ENCODE measurements around the gene PSMB11.
A peak's percentile ranks its signal among the peaks of the same experiment; 100 is the strongest.
"Not testable (repeated sequence)": the region's sequence is repeated elsewhere in the genome, so short reads cannot be mapped to it uniquely, and the experiment has no call there.

Gene PSMB11, protein sequence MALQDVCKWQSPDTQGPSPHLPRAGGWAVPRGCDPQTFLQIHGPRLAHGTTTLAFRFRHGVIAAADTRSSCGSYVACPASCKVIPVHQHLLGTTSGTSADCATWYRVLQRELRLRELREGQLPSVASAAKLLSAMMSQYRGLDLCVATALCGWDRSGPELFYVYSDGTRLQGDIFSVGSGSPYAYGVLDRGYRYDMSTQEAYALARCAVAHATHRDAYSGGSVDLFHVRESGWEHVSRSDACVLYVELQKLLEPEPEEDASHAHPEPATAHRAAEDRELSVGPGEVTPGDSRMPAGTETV

GRCh38 chr14:23042162-23042965 lies at the start of gene PSMB11:
TSS of gene PSMB11 (plus strand) at chr14:23042212. CDS start at chr14:23042226, 14 bp downstream.
- no peak for DNase-seq (ENCODE audit: low read depth in 3 of 3, low spot score in 1 of 3)

DNA sequence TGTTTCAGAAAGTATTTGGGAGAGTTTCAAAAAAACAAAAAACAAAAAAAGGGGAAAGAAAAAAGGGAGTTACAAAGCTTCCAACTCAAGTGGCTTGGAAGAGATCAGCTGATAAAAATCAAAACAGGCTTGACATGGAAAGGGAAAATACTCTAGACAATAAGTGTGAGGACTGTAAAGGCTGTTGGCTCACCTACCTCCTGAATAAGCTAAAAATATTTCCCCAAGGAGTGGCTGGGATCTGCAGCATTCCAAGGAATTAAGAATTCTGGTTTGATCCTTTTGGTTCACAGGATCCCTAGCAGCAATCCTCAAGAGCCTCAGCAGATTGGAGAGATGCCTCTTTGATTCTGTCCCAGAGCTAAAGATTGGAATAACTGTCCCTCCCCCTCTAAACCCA lies 48.5 kb upstream of the PSMB11 start:
- DNase-seq (ENCODE audit: low read depth in 3 of 3, low spot score in 1 of 3) = no peak

DNA sequence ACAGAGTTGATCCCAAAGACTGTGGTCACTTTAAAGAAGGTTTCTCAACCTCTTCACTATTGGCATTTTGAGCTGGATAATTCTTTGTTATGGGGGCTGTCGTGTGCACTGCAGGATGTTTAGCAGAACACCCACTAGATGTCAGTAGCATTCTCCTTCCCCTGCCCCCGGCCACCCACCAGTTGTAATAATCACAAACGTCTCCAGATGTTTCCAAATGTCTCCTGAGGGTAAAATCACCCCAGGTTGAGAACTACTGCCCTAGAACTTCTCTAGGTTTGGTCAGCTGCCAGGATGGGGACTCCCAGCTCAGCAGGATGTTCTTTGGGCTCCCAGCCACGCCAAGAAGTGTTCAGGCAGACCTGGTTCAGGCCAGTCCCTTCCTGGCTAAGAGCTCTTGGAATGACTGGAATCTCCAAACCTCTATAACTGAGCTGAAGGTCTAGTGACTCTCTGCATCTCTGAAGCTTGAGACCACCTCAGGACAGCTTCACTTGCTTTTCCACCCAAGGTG lies 47.2 kb upstream of the PSMB11 start:
- DNase-seq (ENCODE audit: low read depth in 3 of 3, low spot score in 1 of 3) = no peak

DNA sequence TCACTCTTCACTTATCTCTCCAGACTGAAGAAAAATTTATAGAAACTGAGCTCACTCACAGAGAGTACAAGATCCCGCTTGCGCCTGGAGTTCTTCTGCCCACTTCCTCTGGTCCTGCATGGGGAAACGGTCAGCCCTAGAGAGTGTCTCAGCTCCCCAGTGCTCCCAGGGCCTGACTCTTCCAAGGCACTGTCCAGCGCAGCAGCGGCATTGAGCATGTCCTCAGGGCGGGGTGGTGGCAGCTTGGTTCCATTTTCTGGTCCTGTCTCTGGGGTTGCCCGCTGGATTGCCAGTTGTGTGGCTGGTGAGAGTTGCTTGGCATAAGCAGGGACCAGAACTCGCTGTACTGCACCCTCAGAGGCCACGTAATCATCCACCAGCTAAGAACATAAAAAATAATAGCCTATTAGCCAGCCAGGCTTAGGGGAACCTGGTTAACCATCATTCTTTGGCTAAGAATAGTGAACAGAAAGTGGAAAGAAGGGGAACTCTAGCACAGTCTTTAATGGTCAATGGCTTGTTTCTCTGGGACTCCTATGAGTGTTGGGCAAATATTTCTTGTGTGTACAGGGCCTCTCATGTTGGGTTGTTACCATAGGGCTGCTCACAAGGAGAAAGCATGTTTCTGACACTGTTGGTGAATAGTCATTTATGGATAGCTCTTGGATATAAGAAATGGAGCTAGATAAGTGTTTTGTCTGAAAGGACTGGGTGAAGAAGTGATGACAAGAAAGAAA lies 46.0 kb upstream of the PSMB11 start:
- no peak for DNase-seq (ENCODE audit: low read depth in 3 of 3, low spot score in 1 of 3)

- no peak for DNase-seq (ENCODE audit: low read depth in 3 of 3, low spot score in 1 of 3)
These were observed 45.0 kb upstream of the PSMB11 start for GRCh38 chr14:22996768-22997654.

DNA sequence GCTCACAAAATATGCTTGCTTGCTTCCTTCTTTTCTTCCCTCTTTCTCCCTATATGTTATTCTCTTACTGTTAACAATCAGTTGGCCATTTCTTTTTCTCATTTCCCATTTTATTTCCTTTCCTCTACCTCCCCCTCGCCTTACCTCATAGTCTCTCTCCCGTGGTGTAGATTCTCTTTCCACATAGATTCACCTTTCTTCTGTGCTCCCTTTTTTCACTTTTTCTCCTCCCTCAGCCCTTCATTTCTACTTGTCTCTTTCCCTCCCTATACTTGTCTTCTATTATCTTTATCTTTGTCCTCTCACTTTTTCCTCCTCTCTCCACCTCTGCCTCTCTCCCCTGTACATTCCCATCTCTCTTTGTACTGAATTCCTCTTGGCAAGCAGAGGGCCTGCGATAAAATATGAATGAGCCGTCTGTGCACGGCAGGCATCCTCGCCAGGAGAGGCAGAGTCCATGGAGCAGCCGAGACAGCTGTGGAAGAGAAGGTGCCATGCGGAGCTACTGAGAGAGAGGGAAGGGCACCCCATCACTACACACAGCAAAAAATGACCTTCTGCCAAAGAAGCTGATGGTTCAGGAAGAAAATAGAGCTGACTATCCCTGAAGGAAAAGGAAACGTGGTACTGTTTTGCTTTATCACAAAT lies 44.2 kb upstream of the PSMB11 start:
- DNase-seq (ENCODE audit: low read depth in 3 of 3, low spot score in 1 of 3) = no peak

DNA sequence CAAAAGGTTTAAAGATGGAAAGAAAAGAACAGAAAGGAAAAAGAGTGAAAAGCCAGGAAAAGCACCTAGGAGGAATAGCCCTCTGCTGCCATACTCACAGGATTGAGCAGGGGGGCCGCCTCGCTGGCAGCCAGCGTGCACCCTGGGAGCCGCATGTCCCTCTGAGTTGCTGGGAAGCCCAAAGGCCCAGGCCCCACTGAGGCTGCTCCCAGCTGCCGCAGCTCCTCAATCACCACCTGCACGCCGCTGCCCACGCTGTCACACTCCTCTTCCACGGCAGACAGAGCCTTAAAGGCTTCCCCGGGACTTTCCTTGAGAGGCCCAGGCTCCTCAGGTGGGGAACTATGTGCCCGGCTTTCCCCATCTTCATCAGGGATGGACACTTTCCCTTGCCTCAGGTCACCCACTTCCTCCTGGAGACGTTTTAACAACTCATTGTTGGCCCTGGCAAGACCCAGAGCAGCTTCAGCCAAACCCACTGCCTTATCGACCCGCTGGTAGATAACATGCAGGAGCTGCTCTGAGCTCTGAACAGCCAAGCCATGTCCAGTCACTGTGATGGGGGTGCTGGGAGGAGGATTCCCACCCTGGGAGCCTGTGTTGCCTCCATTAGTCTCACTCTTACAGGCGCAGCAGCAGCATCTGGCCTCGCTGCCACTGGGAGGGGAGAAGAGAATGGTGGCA lies 43.5 kb upstream of the PSMB11 start:
- DNase-seq (ENCODE audit: low read depth in 3 of 3, low spot score in 1 of 3) = no peak

DNA sequence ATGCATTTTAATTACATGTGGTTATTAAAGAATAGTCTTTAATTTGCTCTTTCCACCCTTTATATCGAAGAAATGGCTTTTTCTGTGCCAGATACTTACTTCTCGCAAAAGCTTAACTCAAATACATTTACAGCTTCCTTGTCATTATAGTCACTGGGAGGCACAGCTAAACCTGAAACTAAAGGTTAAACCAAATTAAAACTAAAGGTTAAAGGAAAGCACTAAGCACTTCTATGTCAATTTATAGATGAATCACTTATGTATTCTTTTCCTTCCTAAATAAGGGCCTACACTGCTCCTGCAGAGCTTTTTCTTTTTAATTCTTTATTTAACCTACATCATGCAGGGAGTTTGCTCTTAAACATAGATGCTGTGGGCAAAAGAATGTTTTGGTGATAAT lies 41.2 kb upstream of the PSMB11 start:
- no peak for DNase-seq (ENCODE audit: low read depth in 3 of 3, low spot score in 1 of 3)

GRCh38 chr14:23002592-23002991 lies 39.4 kb upstream of the PSMB11 start:
- DNase-seq (ENCODE audit: low read depth in 3 of 3, low spot score in 1 of 3) = no peak

- DNase-seq (ENCODE audit: low read depth in 3 of 3, low spot score in 1 of 3) = not testable (repeated sequence)
These were observed 37.7 kb upstream of the PSMB11 start for GRCh38 chr14:23004274-23004673.

DNA sequence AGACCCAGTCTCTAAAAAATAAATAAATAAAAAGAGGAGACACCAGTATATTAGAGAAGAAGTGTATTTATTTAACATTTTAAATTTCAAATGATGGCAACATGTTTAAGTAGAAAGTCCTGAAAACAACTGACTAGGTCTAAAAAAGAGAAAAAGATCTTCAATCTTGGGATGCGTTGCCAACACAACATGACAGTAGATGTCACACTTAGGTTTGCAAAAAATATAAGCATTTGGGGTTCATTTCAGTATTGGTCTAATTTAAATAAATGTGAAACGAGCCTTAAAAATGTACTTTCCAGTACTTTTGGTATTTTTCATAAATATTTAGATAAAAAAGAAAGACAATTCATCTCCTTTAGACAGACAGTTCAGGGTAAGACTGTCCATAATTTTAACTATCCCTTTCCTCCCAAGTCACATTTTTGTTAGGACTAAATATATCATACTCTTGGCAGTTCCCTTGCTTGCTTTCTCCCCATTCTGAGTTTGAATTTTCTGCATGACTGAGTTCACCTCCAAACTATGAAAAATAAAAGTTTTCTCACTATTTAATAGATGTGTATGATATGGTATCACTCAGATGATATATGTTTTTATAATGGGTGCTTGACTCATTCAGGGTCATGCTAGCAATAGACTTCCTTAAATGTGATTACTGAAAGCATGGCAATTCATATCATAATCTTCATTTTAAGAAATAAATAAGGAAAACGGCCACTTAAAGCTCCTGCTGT lies 36.4 kb upstream of the PSMB11 start:
- DNase-seq (ENCODE audit: low read depth in 3 of 3, low spot score in 1 of 3) = no peak

GRCh38 chr14:23006188-23006534 lies 35.9 kb upstream of the PSMB11 start:
- no peak for DNase-seq (ENCODE audit: low read depth in 3 of 3, low spot score in 1 of 3)

DNA sequence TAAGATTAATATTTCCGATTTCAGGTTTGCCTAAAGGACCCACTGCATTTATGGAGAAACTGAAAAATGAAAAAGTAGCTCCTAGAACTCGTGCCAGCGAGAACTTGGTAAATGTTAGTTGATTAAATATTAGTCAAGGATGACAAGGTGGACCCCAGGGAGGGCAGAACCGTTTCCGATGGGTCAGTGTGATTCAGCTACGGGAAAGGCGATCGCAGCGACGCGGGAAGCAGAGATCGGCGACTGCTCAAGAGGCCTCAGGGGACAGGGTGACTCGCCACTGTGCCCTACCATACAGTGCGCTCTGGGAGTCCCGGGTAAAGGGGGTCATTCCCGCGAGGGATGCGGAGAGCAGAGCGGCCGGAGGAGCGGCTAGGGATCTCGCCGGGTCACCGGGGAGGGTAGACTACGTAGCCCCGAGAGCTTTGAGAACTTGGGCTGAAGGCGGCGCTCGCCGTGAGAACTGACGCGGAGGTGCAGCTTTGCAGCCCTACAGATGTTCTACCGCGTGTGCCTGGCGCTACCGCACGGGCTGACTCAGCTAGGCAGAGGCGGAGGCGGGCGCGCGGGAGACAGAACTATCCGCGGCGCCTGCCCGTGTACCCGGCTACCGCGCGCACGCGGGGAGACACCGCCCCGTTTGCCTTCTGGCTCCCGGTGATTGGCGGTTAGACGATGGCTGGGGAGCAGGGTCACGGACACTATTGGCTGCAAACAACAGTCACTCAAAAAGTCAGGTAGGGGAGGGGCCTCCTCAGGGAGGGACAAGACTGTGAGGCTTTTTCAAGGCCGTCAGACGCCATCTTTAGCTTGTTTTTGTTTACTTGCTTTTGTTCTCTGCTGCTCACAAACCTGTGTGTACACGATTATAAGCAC lies 35.2 kb upstream of the PSMB11 start:
- peak; percentile 88 to 95 (median 90) for DNase-seq (ENCODE audit: low read depth in 3 of 3, low spot score in 1 of 3)

GRCh38 chr14:23008831-23009230 lies 33.2 kb upstream of the PSMB11 start:
- no peak for DNase-seq (ENCODE audit: low read depth in 3 of 3, low spot score in 1 of 3)

- no peak for DNase-seq (ENCODE audit: low read depth in 3 of 3, low spot score in 1 of 3)
These were observed 32.5 kb upstream of the PSMB11 start for GRCh38 chr14:23009483-23009938.

GRCh38 chr14:23009939-23010726 lies 31.9 kb upstream of the PSMB11 start, which contains the start of gene C14orf93:
TSS of gene C14orf93 (minus strand) at chr14:23010143. CDS start at chr14:22999023, 11,120 bp downstream.
- peak; percentile 45 to 73 (median 52) for DNase-seq (ENCODE audit: low read depth in 3 of 3, low spot score in 1 of 3)
